ENCODE measurements around the gene LTB4R2. TPM values are rescaled to one million over a fixed set of nuclear protein-coding genes. Genes with fewer than 3 reads are reported as not detected.

The LTB4R2 gene
- total RNA-seq, 1 experiment from 2014 or later: 12.9 TPM

DNA sequence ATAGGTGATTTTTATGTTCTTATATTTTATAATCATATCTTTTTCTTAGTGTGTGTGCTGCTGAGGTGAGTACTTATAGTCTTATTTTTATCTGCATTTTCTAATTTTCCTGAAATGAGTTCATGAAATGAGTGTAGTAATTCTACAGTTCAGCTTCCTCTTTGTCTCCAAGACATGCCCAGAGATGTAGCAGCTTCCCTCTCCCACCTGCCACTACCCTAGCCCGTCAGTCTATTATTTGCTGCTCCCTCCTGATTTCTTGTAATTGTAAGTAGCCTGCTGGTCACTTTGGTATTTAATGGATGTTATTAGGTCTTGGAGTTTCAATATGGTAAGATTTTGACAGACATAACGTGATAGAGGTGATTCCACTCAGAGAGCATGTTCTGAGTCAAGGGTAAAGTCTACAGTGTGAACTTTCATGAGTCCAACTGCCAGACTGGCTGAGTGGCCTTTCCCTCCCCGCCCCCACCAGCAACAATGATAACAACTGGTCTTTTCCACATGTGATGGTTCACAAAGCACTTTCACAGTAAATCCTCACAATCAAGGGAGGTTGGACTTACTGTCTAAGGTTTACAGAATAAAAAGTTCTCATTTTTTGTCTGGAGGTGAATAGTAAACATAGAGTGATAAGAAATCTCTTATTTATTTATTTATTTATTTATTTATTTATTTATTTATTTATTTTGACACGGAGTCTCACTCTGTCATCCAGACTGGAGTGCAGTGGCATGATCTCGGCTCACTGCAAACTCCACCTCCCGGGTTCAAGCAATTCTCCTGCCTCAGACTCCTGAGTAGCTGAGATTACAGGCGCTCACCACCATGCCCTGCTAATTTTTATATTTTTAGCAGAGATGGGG is 34.1 kb downstream of the LTB4R2 start (continued):
- TF ChIP-seq, protein P1, sequence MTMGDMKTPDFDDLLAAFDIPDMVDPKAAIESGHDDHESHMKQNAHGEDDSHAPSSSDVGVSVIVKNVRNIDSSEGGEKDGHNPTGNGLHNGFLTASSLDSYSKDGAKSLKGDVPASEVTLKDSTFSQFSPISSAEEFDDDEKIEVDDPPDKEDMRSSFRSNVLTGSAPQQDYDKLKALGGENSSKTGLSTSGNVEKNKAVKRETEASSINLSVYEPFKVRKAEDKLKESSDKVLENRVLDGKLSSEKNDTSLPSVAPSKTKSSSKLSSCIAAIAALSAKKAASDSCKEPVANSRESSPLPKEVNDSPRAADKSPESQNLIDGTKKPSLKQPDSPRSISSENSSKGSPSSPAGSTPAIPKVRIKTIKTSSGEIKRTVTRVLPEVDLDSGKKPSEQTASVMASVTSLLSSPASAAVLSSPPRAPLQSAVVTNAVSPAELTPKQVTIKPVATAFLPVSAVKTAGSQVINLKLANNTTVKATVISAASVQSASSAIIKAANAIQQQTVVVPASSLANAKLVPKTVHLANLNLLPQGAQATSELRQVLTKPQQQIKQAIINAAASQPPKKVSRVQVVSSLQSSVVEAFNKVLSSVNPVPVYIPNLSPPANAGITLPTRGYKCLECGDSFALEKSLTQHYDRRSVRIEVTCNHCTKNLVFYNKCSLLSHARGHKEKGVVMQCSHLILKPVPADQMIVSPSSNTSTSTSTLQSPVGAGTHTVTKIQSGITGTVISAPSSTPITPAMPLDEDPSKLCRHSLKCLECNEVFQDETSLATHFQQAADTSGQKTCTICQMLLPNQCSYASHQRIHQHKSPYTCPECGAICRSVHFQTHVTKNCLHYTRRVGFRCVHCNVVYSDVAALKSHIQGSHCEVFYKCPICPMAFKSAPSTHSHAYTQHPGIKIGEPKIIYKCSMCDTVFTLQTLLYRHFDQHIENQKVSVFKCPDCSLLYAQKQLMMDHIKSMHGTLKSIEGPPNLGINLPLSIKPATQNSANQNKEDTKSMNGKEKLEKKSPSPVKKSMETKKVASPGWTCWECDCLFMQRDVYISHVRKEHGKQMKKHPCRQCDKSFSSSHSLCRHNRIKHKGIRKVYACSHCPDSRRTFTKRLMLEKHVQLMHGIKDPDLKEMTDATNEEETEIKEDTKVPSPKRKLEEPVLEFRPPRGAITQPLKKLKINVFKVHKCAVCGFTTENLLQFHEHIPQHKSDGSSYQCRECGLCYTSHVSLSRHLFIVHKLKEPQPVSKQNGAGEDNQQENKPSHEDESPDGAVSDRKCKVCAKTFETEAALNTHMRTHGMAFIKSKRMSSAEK (CRISPR knock-in tag; IDR thresholded peaks at IDR 0.05; ENCODE audit: borderline replicate concordance): no peak
- TF ChIP-seq SP1 (CRISPR knock-in tag; conservative IDR thresholded peaks at IDR 0.05): no peak
- no peak for TF ChIP-seq ZNF416 (CRISPR knock-in tag; IDR thresholded peaks at IDR 0.05)
- TF ChIP-seq, protein P2, sequence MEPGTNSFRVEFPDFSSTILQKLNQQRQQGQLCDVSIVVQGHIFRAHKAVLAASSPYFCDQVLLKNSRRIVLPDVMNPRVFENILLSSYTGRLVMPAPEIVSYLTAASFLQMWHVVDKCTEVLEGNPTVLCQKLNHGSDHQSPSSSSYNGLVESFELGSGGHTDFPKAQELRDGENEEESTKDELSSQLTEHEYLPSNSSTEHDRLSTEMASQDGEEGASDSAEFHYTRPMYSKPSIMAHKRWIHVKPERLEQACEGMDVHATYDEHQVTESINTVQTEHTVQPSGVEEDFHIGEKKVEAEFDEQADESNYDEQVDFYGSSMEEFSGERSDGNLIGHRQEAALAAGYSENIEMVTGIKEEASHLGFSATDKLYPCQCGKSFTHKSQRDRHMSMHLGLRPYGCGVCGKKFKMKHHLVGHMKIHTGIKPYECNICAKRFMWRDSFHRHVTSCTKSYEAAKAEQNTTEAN (CRISPR knock-in tag; IDR thresholded peaks at IDR 0.05): no peak
- TF ChIP-seq, protein P3, sequence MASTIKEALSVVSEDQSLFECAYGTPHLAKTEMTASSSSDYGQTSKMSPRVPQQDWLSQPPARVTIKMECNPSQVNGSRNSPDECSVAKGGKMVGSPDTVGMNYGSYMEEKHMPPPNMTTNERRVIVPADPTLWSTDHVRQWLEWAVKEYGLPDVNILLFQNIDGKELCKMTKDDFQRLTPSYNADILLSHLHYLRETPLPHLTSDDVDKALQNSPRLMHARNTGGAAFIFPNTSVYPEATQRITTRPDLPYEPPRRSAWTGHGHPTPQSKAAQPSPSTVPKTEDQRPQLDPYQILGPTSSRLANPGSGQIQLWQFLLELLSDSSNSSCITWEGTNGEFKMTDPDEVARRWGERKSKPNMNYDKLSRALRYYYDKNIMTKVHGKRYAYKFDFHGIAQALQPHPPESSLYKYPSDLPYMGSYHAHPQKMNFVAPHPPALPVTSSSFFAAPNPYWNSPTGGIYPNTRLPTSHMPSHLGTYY (CRISPR knock-in tag; IDR thresholded peaks at IDR 0.05): no peak

DNA sequence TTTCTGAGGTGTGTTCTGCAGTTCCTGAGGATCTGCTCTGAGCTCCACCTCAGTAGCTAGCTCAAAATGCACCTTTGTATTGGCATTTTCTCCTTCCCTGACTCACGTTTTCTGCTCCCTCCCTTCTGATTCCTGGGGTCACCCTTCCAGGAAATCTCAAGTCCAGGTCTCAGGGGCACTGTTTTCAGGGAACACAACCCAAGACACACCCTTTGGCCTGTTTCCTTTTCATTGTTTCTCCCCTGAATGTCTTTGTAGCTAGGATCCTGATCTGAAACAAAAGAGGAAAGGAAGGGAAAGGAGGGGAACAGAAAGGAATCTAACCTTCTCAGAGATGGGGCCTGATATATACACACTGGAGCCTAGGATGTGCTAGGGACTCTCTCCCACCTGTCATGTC is 37.2 kb downstream of the LTB4R2 start:
- Mint-ChIP-seq H3K9me3 (no peaks in the 10 kb centered on the region), H3K27me3 (ENCODE audit: low read depth) (peaks cover 88% of the 10 kb centered on the region), H3K27ac (no peak overlapping the region), H3K4me1 (no peaks in the 10 kb centered on the region), H3K36me3 (no peaks in the 10 kb centered on the region), H3K4me3 (no peak overlapping the region)
- ChIA-PET POLR2A (no interaction called here), CTCF (interaction anchor here (0.9 to 4.0 kb wide), 5 partner anchors 14 to 90 kb away, joined by 3 to 43 read pairs (median 8); partner anchors contain the start of gene ADCY4)
- no peak for ATAC-seq
- TF ChIP-seq, protein P4, sequence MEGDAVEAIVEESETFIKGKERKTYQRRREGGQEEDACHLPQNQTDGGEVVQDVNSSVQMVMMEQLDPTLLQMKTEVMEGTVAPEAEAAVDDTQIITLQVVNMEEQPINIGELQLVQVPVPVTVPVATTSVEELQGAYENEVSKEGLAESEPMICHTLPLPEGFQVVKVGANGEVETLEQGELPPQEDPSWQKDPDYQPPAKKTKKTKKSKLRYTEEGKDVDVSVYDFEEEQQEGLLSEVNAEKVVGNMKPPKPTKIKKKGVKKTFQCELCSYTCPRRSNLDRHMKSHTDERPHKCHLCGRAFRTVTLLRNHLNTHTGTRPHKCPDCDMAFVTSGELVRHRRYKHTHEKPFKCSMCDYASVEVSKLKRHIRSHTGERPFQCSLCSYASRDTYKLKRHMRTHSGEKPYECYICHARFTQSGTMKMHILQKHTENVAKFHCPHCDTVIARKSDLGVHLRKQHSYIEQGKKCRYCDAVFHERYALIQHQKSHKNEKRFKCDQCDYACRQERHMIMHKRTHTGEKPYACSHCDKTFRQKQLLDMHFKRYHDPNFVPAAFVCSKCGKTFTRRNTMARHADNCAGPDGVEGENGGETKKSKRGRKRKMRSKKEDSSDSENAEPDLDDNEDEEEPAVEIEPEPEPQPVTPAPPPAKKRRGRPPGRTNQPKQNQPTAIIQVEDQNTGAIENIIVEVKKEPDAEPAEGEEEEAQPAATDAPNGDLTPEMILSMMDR (IDR thresholded peaks at IDR 0.05): no peak
- TF ChIP-seq OVOL2 (CRISPR knock-in tag; IDR thresholded peaks at IDR 0.05; ENCODE audit: borderline replicate concordance) (no peak), NR2C2 (CRISPR knock-in tag; IDR thresholded peaks at IDR 0.05) (no peak), MXD4 (CRISPR knock-in tag; IDR thresholded peaks at IDR 0.05; ENCODE audit: borderline replicate concordance) (no peak), JAZF1 (CRISPR knock-in tag; IDR thresholded peaks at IDR 0.05) (no peak), SMAD4 (CRISPR knock-in tag; IDR thresholded peaks at IDR 0.05) (no peak), ZNF671 (CRISPR knock-in tag; IDR thresholded peaks at IDR 0.05) (no peak), ESRRA (CRISPR knock-in tag; IDR thresholded peaks at IDR 0.05; ENCODE audit: borderline replicate concordance) (no peak), NFYB (CRISPR knock-in tag; conservative IDR thresholded peaks at IDR 0.05; ENCODE audit: low read depth) (no peak), CREM (CRISPR knock-in tag; IDR thresholded peaks at IDR 0.05) (no peak), CBFB (CRISPR knock-in tag; IDR thresholded peaks at IDR 0.05; ENCODE audit: low read depth) (no peak)
- TF ChIP-seq, protein P5, sequence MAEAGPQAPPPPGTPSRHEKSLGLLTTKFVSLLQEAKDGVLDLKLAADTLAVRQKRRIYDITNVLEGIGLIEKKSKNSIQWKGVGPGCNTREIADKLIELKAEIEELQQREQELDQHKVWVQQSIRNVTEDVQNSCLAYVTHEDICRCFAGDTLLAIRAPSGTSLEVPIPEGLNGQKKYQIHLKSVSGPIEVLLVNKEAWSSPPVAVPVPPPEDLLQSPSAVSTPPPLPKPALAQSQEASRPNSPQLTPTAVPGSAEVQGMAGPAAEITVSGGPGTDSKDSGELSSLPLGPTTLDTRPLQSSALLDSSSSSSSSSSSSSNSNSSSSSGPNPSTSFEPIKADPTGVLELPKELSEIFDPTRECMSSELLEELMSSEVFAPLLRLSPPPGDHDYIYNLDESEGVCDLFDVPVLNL (CRISPR knock-in tag; IDR thresholded peaks at IDR 0.05; ENCODE audit: borderline replicate concordance, low read depth): no peak
- no peak for DNase-seq (ENCODE audit: low spot score)

Data from WTC11 (cell line).